Endothelial cell of umbilical vein (primary cell): ENCODE data around the gene PRSS48.

Experiments
- EZH2 ChIP-seq: IDR thresholded peaks from 2 replicates; pipeline ENCODE4 v1.6.1; 2012; ENCODE audit warnings: borderline replicate concordance, low read depth, mild to moderate bottlenecking, moderate library complexity, low read length, inconsistent platforms; ENCODE audit not compliant: severe bottlenecking
- JUN ChIP-seq: IDR thresholded peaks from 2 replicates; pipeline ENCODE4 v1.6.1; 2011; ENCODE audit warnings: borderline replicate concordance, low read depth; ENCODE audit not compliant: insufficient read length, insufficient read depth
- POLR2A ChIP-seq: IDR thresholded peaks from 2 replicates; pipeline ENCODE4 v1.6.1; 2012; ENCODE audit warnings: low read depth, mild to moderate bottlenecking, control low read depth, low read length
- POLR2AphosphoS5 ChIP-seq: IDR thresholded peaks from 2 replicates; pipeline ENCODE4 v1.6.1; 2012; ENCODE audit warnings: low read depth, mild to moderate bottlenecking, control low read depth, low read length, moderate library complexity; ENCODE audit not compliant: insufficient read depth
- TF ChIP-seq, protein P1 (sequence below), 2 donors: IDR thresholded peaks; 1 replicate in 1 of 2; 2 replicates in 1 of 2; pipeline ENCODE4 v1.5.1; 2011; ENCODE audit warnings: low read length in 2 of 2, mild to moderate bottlenecking in 2 of 2, moderate library complexity in 2 of 2, control low read depth in 1 of 2, inconsistent platforms in 1 of 2, low read depth in 1 of 2; ENCODE audit not compliant: insufficient read depth in 1 of 2; ENCODE audit errors: extremely low read depth in 1 of 2

- TF ChIP-seq EZH2: no peak
- no peak for TF ChIP-seq JUN
- TF ChIP-seq POLR2A: no peak
- TF ChIP-seq POLR2AphosphoS5: no peak
- TF ChIP-seq, protein P1, sequence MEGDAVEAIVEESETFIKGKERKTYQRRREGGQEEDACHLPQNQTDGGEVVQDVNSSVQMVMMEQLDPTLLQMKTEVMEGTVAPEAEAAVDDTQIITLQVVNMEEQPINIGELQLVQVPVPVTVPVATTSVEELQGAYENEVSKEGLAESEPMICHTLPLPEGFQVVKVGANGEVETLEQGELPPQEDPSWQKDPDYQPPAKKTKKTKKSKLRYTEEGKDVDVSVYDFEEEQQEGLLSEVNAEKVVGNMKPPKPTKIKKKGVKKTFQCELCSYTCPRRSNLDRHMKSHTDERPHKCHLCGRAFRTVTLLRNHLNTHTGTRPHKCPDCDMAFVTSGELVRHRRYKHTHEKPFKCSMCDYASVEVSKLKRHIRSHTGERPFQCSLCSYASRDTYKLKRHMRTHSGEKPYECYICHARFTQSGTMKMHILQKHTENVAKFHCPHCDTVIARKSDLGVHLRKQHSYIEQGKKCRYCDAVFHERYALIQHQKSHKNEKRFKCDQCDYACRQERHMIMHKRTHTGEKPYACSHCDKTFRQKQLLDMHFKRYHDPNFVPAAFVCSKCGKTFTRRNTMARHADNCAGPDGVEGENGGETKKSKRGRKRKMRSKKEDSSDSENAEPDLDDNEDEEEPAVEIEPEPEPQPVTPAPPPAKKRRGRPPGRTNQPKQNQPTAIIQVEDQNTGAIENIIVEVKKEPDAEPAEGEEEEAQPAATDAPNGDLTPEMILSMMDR (IDR thresholded peaks at IDR 0.05; ENCODE audit: extremely low read depth in 1 of 2, insufficient read depth in 1 of 2, low read depth in 1 of 2, low read length in 2 of 2): no peak
Measured at GRCh38 chr4:151259752-151260151, 17.2 kb upstream of the PRSS48 start.
